Effector memory CD4-positive, alpha-beta T cell (primary cell): ENCODE measurements around the gene PLEKHN1.

Experiments used
- DNase-seq, 3 donors: peaks; one replicate each; pipeline ENCODE4 v3.0.0-alpha.2; 2020
- H3K27ac ChIP-seq: 2 replicates; pipeline ENCODE4 v1.7.0; 2013; ENCODE audit warnings: mild to moderate bottlenecking, low read length, moderate library complexity; ENCODE audit not compliant: insufficient read depth, poor library complexity, severe bottlenecking
- H3K27me3 ChIP-seq: replicated peaks from 2 replicates; pipeline ENCODE4 v1.7.0; 2013; ENCODE audit warnings: mild to moderate bottlenecking, low read length; ENCODE audit not compliant: insufficient read depth, control insufficient read depth, poor library complexity, severe bottlenecking
- H3K36me3 ChIP-seq: 2 replicates; pipeline ENCODE4 v1.7.0; 2013; ENCODE audit warnings: mild to moderate bottlenecking, low read length, moderate library complexity; ENCODE audit not compliant: control insufficient read depth, insufficient read depth
- H3K4me1 ChIP-seq: 2 replicates; pipeline ENCODE4 v1.7.0; 2013; ENCODE audit warnings: low read length, mild to moderate bottlenecking; ENCODE audit not compliant: control insufficient read depth, insufficient read depth, poor library complexity, severe bottlenecking
- H3K4me3 ChIP-seq: 2 replicates; pipeline ENCODE4 v1.7.0; 2013; ENCODE audit warnings: low read length, low read depth, mild to moderate bottlenecking; ENCODE audit not compliant: insufficient read depth, poor library complexity, severe bottlenecking
- H3K9me3 ChIP-seq: 2 replicates; pipeline ENCODE4 v1.7.0; 2013; ENCODE audit warnings: mild to moderate bottlenecking, low read length, moderate library complexity; ENCODE audit not compliant: control insufficient read depth

The PLEKHN1 gene

GRCh38 chr1:923131-923990 is 42.9 kb upstream of the PLEKHN1 start, which contains the start of gene SAMD11:
Gene SAMD11 (plus strand): TSS chr1:923923. CDS start chr1:924432, 509 bp downstream.
- peak; percentile 45 to 50 (median 47) for DNase-seq
- Histone ChIP-seq H3K36me3 (no peaks in the 10 kb centered on the region), H3K4me3 (peak within 1 kb of the TSS; percentile 58), H3K27ac (no peak within 1 kb of the TSS), H3K4me1 (peaks cover 35% of the 10 kb centered on the region), H3K9me3 (no peaks in the 10 kb centered on the region), H3K27me3 (peaks cover 47% of the 10 kb centered on the region)

- no peaks in the 10 kb centered on the region for H3K36me3 ChIP-seq
- H3K27ac ChIP-seq, result no peak overlapping the region
- H3K27me3 ChIP-seq, result peaks cover 47% of the 10 kb centered on the region
- H3K4me3 ChIP-seq, result peak overlapping the region; percentile 53
- peaks cover 35% of the 10 kb centered on the region for H3K4me1 ChIP-seq
- H3K9me3 ChIP-seq, result no peaks in the 10 kb centered on the region
- no peak for DNase-seq
These were observed 42.2 kb upstream of the PLEKHN1 start for GRCh38 chr1:923991-924655.

GRCh38 chr1:924656-925560 is 41.4 kb upstream of the PLEKHN1 start:
- Histone ChIP-seq H3K36me3 (no peaks in the 10 kb centered on the region), H3K4me1 (peaks cover 35% of the 10 kb centered on the region), H3K9me3 (no peaks in the 10 kb centered on the region), H3K27me3 (peaks cover 42% of the 10 kb centered on the region), H3K27ac (no peak overlapping the region), H3K4me3 (peak overlapping the region; percentile 53)
- no peak for DNase-seq

GRCh38 chr1:925561-926421 is 40.5 kb upstream of the PLEKHN1 start:
- peak overlapping the region; percentile 8 for H3K4me3 ChIP-seq
- no peaks in the 10 kb centered on the region for H3K9me3 ChIP-seq
- peaks cover 42% of the 10 kb centered on the region for H3K27me3 ChIP-seq
- DNase-seq, result no peak
- no peak overlapping the region for H3K27ac ChIP-seq
- H3K36me3 ChIP-seq, result no peaks in the 10 kb centered on the region
- peaks cover 28% of the 10 kb centered on the region for H3K4me1 ChIP-seq

GRCh38 chr1:927234-927633 is 39.0 kb upstream of the PLEKHN1 start:
- H3K27me3 ChIP-seq, result peaks cover 34% of the 10 kb centered on the region
- no peaks in the 10 kb centered on the region for H3K36me3 ChIP-seq
- no peaks in the 10 kb centered on the region for H3K9me3 ChIP-seq
- no peak overlapping the region for H3K27ac ChIP-seq
- no peak overlapping the region for H3K4me3 ChIP-seq
- H3K4me1 ChIP-seq, result peaks cover 23% of the 10 kb centered on the region
- DNase-seq, result no peak

DNA sequence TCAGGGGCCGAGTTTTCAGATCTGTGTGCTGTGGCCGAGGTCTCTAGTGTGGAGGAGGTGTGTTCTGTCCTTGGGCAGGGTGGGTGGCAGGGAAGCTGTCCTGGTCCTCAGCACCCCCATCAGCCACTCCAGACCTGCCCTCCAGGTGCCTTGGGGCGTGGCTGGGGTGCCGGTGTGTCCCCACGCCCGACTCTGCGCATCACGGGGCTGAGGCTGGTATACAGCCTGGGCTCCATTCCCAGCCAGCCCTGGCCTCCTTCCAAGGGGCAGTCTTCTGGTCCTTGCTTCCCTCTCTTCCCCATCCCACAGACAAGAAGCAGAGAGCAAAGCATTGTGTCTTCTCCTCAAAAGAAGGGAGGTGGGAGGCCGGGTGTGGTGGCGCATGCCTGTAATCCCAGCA is 38.5 kb upstream of the PLEKHN1 start:
- Histone ChIP-seq H3K27me3 (peaks cover 34% of the 10 kb centered on the region), H3K4me1 (peaks cover 23% of the 10 kb centered on the region)

GRCh38 chr1:928825-929661 is 37.2 kb upstream of the PLEKHN1 start:
- Histone ChIP-seq H3K4me1 (peaks cover 14% of the 10 kb centered on the region), H3K36me3 (no peaks in the 10 kb centered on the region), H3K27ac (no peak overlapping the region), H3K27me3 (peaks cover 31% of the 10 kb centered on the region), H3K9me3 (no peaks in the 10 kb centered on the region), H3K4me3 (no peak overlapping the region)
- no peak for DNase-seq

More for the DNA sequence above, 38.5 kb upstream of the PLEKHN1 start:
- Histone ChIP-seq H3K27ac (no peak overlapping the region), H3K4me3 (no peak overlapping the region), H3K9me3 (no peaks in the 10 kb centered on the region), H3K36me3 (no peaks in the 10 kb centered on the region)
- DNase-seq, result no peak

- Histone ChIP-seq H3K36me3 (no peaks in the 10 kb centered on the region), H3K4me3 (no peak overlapping the region), H3K27ac (no peak overlapping the region), H3K27me3 (peaks cover 28% of the 10 kb centered on the region), H3K4me1 (peaks cover 9% of the 10 kb centered on the region), H3K9me3 (no peaks in the 10 kb centered on the region)
- DNase-seq, result no peak
These were observed 36.3 kb upstream of the PLEKHN1 start for GRCh38 chr1:929712-930632.
